GM23338 (cell line): ENCODE results near the gene ABCA4. TPM values are rescaled to one million over a fixed set of nuclear protein-coding genes. Genes with fewer than 3 reads are reported as not detected.

Experiments
- ATAC-seq: fragments of 200-7000 bp; cut with Tn5 transposase; 3 replicates; pipeline ENCODE4 v1.9.1; 2020
- DNase-seq: peaks from one replicate; pipeline ENCODE4 v3.0.0-alpha.2; 2015; ENCODE audit warnings: low spot score
- H2AFZ ChIP-seq: fragments of 200-600 bp; sonication (generic); 2 replicates; pipeline ENCODE4 v1.8.0; 2016; ENCODE audit warnings: antibody characterized with exemption, mild to moderate bottlenecking, moderate library complexity
- H3F3A ChIP-seq: fragments of 200-600 bp; sonication (generic); replicated peaks from 2 replicates; pipeline ENCODE4 v1.8.0; 2017; ENCODE audit warnings: antibody characterized with exemption, mixed run types, low read depth
- H3K27ac ChIP-seq: fragments of 200-600 bp; sonication (generic); 2 replicates; pipeline ENCODE4 v1.6.1; 2016; ENCODE audit warnings: low read depth
- H3K27me3 ChIP-seq: fragments of 200-600 bp; sonication (generic); 2 replicates; pipeline ENCODE4 v1.8.0; 2016; ENCODE audit warnings: mild to moderate bottlenecking, mixed run types, moderate library complexity; ENCODE audit not compliant: insufficient read depth
- H3K36me3 ChIP-seq: fragments of 200-600 bp; sonication (generic); 2 replicates; pipeline ENCODE4 v1.8.0; 2016; ENCODE audit warnings: mild to moderate bottlenecking; ENCODE audit not compliant: insufficient read depth
- H3K4me1 ChIP-seq: fragments of 200-600 bp; sonication (generic); 2 replicates; pipeline ENCODE4 v1.8.0; 2016; ENCODE audit warnings: mild to moderate bottlenecking, moderate library complexity; ENCODE audit not compliant: insufficient read depth
- H3K4me2 ChIP-seq: fragments of 200-600 bp; sonication (generic); 2 replicates; pipeline ENCODE4 v1.7.1; 2017; ENCODE audit warnings: mixed run types
- H3K4me3 ChIP-seq: fragments of 200-600 bp; sonication (generic); 2 replicates; pipeline ENCODE4 v1.6.1; 2016; ENCODE audit warnings: mixed run types
- H3K79me2 ChIP-seq: fragments of 200-600 bp; sonication (generic); replicated peaks from 2 replicates; pipeline ENCODE4 v1.8.0; 2017; ENCODE audit warnings: mild to moderate bottlenecking; ENCODE audit not compliant: insufficient read depth
- H3K9me2 ChIP-seq: fragments of 200-600 bp; sonication (generic); 2 replicates; pipeline ENCODE4 v1.8.0; 2017; ENCODE audit not compliant: insufficient read depth
- H4K20me1 ChIP-seq: fragments of 200-600 bp; sonication (generic); replicated peaks from 2 replicates; pipeline ENCODE4 v1.8.0; 2017; ENCODE audit warnings: mild to moderate bottlenecking; ENCODE audit not compliant: insufficient read depth
- H3K27ac Mint-ChIP-seq: 2 replicates; pipeline ENCODE4 v1.8.0; 2020; ENCODE audit warnings: inconsistent platforms, mild to moderate bottlenecking, moderate library complexity, mixed read lengths
- H3K27me3 Mint-ChIP-seq: 3 replicates; pipeline ENCODE4 v1.8.0; 2022; ENCODE audit warnings: low read depth, mild to moderate bottlenecking, moderate library complexity, mixed read lengths, inconsistent platforms; ENCODE audit not compliant: insufficient read depth, poor library complexity
- H3K36me3 Mint-ChIP-seq: 3 replicates; pipeline ENCODE4 v1.8.0; 2021; ENCODE audit warnings: low read depth, mild to moderate bottlenecking, inconsistent platforms, moderate library complexity, mixed read lengths
- H3K4me1 Mint-ChIP-seq: 3 replicates; pipeline ENCODE4 v1.8.0; 2020; ENCODE audit warnings: mild to moderate bottlenecking, inconsistent platforms, mixed read lengths
- H3K4me3 Mint-ChIP-seq: 3 replicates; pipeline ENCODE4 v1.8.0; 2021; ENCODE audit warnings: moderate library complexity, mild to moderate bottlenecking, inconsistent platforms, mixed read lengths
- H3K9me3 Mint-ChIP-seq: 3 replicates; pipeline ENCODE4 v1.8.0; 2020; ENCODE audit warnings: moderate library complexity, mild to moderate bottlenecking, inconsistent platforms, mixed read lengths
- CREB1 ChIP-seq: fragments of 250-450 bp; sonication (Bioruptor Pico); IDR thresholded peaks from 2 replicates; pipeline ENCODE4 v1.5.0; 2020; ENCODE audit warnings: low read depth, mild to moderate bottlenecking, moderate library complexity
- EZH2phosphoT487 ChIP-seq: fragments of 200-600 bp; sonication (generic); IDR thresholded peaks from one replicate; pipeline ENCODE4 v1.8.1; 2018; ENCODE audit warnings: antibody characterized with exemption; ENCODE audit not compliant: unreplicated experiment
- NANOG ChIP-seq: IDR thresholded peaks from 2 replicates; pipeline ENCODE4 v1.6.1; 2016; ENCODE audit warnings: antibody characterized with exemption, borderline replicate concordance
- STAT1 ChIP-seq: IDR thresholded peaks from one replicate; pipeline ENCODE4 v1.6.1; 2016; ENCODE audit warnings: antibody characterized with exemption; ENCODE audit not compliant: unreplicated experiment
- ZNF114 ChIP-seq: fragments of 250-450 bp; sonication (Bioruptor Pico); IDR thresholded peaks from 2 replicates; pipeline ENCODE4 v1.5.0; 2020; ENCODE audit warnings: mild to moderate bottlenecking, moderate library complexity
- ZNF331 ChIP-seq: fragments of 250-450 bp; sonication (Bioruptor Pico); IDR thresholded peaks from 2 replicates; pipeline ENCODE4 v1.5.0; 2020; ENCODE audit warnings: low read depth, mild to moderate bottlenecking, moderate library complexity
- polyA plus RNA-seq: library from polyadenylated mRNA; unstranded; fragments of >200 nt; fragmentation: Nextera tagmentation; extraction: Ambion mirVana; gene quantifications from 2 replicates; pipeline ENCODE4 v1.2.1, GENCODE V29; 2016
- total RNA-seq: library from RNA; depleted of rRNA; stranded (reverse); fragments of >200 nt; shearing (Covaris generic); gene quantifications from 2 replicates; pipeline ENCODE4 v1.2.3, GENCODE V29; 2014
- TF ChIP-seq, protein P1 (sequence below): IDR thresholded peaks from one replicate; pipeline ENCODE4 v1.6.1; 2018; ENCODE audit warnings: antibody characterized with exemption; ENCODE audit not compliant: unreplicated experiment
- TF ChIP-seq, protein P2 (sequence below): IDR thresholded peaks from 2 replicates; pipeline ENCODE4 v1.6.1; 2016; ENCODE audit warnings: antibody characterized with exemption

ABCA4 gene
- total and polyA plus RNA-seq, 2 experiments from 2014 or later, result not detected

DNA sequence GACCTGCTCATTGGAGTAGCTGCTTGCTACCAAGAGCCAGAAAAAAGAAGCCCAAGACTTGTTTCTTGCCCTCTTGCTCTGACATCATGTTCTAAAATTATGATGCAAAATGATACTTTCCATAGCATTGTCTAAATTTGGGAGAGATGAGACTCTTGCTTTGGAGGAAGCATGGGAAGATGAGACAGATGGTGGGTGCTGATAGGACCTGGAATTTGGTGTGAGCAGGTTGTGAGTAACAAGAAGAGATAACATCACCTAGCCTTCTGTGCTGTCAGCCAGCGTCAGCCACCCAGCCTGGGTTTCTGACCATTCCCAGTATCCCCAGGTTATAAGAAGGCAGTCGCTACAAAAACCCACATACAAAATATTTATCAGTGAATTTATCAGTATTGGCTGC is 144.7 kb downstream of the ABCA4 start:
- ATAC-seq (no peak), DNase-seq (no peak)
- Histone ChIP-seq H3F3A (no peaks in the 10 kb centered on the region), H3K4me2 (no peak overlapping the region), H3K4me3 (no peak overlapping the region), H3K79me2 (no peaks in the 10 kb centered on the region), H3K9me2 (no peaks in the 10 kb centered on the region), H2AFZ (0 out of 2 replicates have a peak overlapping the region, but pooled peaks have one; percentile 38), H4K20me1 (no peaks in the 10 kb centered on the region), H3K27me3 (no peaks in the 10 kb centered on the region), H3K36me3 (no peaks in the 10 kb centered on the region), H3K4me1 (peaks cover 6% of the 10 kb centered on the region), H3K27ac (no peak overlapping the region)
- Mint-ChIP-seq H3K36me3 (no peaks in the 10 kb centered on the region), H3K4me1 (peaks cover 18% of the 10 kb centered on the region; the same call in 2 of the 3 replicates), H3K27me3 (peaks cover 4% of the 10 kb centered on the region), H3K9me3 (peaks cover 3% of the 10 kb centered on the region; the same call in 2 of the 3 replicates), H3K27ac (no peak overlapping the region), H3K4me3 (no peak overlapping the region)
- TF ChIP-seq ZNF114 (no peak), ZNF331 (CRISPR knock-in tag) (no peak), STAT1 (no peak), CREB1 (CRISPR knock-in tag) (no peak), NANOG (no peak), EZH2phosphoT487 (no peak)
- TF ChIP-seq, protein P1, sequence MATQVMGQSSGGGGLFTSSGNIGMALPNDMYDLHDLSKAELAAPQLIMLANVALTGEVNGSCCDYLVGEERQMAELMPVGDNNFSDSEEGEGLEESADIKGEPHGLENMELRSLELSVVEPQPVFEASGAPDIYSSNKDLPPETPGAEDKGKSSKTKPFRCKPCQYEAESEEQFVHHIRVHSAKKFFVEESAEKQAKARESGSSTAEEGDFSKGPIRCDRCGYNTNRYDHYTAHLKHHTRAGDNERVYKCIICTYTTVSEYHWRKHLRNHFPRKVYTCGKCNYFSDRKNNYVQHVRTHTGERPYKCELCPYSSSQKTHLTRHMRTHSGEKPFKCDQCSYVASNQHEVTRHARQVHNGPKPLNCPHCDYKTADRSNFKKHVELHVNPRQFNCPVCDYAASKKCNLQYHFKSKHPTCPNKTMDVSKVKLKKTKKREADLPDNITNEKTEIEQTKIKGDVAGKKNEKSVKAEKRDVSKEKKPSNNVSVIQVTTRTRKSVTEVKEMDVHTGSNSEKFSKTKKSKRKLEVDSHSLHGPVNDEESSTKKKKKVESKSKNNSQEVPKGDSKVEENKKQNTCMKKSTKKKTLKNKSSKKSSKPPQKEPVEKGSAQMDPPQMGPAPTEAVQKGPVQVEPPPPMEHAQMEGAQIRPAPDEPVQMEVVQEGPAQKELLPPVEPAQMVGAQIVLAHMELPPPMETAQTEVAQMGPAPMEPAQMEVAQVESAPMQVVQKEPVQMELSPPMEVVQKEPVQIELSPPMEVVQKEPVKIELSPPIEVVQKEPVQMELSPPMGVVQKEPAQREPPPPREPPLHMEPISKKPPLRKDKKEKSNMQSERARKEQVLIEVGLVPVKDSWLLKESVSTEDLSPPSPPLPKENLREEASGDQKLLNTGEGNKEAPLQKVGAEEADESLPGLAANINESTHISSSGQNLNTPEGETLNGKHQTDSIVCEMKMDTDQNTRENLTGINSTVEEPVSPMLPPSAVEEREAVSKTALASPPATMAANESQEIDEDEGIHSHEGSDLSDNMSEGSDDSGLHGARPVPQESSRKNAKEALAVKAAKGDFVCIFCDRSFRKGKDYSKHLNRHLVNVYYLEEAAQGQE, result no peak
- TF ChIP-seq, protein P2, sequence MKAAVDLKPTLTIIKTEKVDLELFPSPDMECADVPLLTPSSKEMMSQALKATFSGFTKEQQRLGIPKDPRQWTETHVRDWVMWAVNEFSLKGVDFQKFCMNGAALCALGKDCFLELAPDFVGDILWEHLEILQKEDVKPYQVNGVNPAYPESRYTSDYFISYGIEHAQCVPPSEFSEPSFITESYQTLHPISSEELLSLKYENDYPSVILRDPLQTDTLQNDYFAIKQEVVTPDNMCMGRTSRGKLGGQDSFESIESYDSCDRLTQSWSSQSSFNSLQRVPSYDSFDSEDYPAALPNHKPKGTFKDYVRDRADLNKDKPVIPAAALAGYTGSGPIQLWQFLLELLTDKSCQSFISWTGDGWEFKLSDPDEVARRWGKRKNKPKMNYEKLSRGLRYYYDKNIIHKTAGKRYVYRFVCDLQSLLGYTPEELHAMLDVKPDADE, result no peak

DNA sequence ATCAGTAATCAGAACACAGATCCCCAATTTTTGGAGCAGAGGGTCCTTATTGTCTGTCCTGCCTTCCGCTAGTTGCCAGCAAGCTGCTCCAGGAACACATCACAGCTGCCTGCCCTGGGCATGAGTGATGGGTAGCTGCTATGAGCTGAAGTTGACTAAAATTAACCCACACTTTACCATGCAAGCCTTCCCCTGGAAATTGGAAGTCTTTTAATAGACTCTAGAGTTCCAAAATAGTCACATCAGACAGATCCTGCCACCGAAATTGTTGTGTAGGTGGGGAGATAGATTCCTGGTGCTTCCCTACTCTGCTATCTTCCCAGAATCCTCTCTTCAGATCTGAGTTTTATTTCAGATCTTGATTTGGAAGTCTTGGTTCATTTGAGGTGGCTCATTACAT is 148.6 kb downstream of the ABCA4 start:
- Mint-ChIP-seq H3K4me1 (no peaks in the 10 kb centered on the region; the same call in 2 of the 3 replicates), H3K27me3 (peaks cover 3% of the 10 kb centered on the region), H3K4me3 (no peak overlapping the region), H3K9me3 (no peaks in the 10 kb centered on the region), H3K36me3 (no peaks in the 10 kb centered on the region), H3K27ac (no peak overlapping the region)
- Histone ChIP-seq H3K36me3 (no peaks in the 10 kb centered on the region), H3K79me2 (no peaks in the 10 kb centered on the region), H3K27ac (no peak overlapping the region), H3K27me3 (no peaks in the 10 kb centered on the region), H3K4me1 (no peaks in the 10 kb centered on the region), H3K9me2 (peaks cover 4% of the 10 kb centered on the region; the same call in 1 of the 2 replicates), H2AFZ (peak overlapping the region; percentile 80), H4K20me1 (no peaks in the 10 kb centered on the region), H3F3A (no peaks in the 10 kb centered on the region), H3K4me3 (no peak overlapping the region), H3K4me2 (no peak overlapping the region)
- no peak for DNase-seq
- no peak for TF ChIP-seq EZH2phosphoT487
- ATAC-seq, result no peak
